Limb (tissue), 2 donors: ENCODE results near the gene CHAF1A.

Source experiments
- DNase-seq, 2 donors: peaks; one replicate each; pipeline ENCODE4 v3.0.0-alpha.2; 2016; ENCODE audit errors: extremely low spot score in 2 of 2

CHAF1A gene

GRCh38 chr19:4487572-4487971, 85.1 kb downstream of the CHAF1A start:
- DNase-seq: no peak

DNA sequence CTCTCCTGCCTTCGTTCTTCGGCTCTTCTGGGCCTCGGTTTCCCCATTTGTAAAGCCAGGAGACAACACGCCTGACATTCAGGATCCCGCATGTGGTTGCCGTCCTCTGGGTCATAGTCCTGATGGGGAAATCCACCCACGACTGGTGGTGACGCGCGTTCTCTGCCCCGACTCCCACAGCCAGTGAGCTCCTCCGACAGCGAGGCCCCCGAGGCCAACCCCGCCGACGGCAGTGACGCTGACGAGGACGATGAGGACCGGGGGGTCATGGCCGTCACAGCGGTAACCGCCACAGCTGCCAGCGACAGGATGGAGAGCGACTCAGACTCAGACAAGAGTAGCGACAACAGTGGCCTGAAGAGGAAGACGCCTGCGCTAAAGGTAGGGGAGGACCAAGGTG, 86.1 kb downstream of the CHAF1A start:
- DNase-seq: no peak

DNA sequence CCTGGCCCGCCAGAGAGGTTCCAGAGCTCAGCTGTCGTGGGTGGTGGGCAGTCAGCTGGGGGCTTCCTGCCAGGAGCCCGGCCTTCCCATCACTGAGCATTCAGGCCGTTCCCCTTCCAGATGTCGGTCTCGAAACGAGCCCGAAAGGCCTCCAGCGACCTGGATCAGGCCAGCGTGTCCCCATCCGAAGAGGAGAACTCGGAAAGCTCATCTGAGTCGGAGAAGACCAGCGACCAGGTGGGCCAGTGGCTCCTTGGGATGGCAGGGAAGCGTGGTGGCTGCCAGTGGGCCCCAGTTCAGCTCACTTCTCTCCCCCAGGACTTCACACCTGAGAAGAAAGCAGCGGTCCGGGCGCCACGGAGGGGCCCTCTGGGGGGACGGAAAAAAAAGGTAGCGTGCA, 89.0 kb downstream of the CHAF1A start:
- no peak for DNase-seq

DNA sequence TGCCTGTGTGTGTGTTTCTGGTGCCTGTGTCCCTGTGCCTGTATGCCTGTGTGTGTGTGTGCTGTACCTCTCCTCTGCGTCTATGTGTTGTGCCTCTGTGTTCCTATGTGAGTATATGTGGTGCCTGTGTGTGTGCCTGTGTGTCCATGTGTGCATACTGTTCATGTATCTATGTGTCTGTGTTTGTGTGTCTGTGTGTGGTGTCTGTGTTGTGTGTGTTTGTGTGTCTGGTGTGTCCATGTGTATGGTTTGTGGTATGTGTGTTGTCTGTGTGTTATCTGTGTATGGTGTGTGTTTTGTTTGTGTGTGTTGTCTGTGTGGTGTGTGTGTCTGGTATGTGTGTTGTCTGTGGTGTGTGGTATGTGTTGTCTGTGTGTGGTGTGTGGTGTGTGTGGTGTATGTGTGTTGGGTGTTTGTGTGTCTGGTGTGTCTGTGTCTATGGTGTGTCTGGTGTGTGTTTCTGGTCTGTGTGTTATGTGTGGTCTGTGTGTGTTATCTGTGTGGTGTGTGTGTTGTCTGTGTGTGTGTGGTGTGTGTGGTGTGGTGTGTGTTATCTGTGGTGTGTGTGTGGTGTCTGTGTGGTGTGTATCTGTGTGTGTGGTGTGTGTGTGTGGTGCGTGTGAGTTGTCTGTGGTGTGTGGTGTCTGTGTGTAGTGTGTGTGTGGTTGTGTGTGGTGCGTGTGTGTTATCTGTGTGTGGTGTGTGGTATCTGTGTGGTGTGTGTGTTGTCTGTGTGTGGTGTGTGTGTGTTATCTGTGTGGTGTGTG, 90.1 kb downstream of the CHAF1A start:
- DNase-seq: no peak
